ES-I3 (cell line): ENCODE measurements around the gene ITPR3.

Experiments
- H3K36me3 ChIP-seq: 2 replicates; pipeline ENCODE4 v1.6.1; 2013; ENCODE audit warnings: mild to moderate bottlenecking, low read length, control low read depth, moderate library complexity; ENCODE audit not compliant: insufficient read depth
- H3K4me1 ChIP-seq: 2 replicates; pipeline ENCODE4 v1.6.1; 2013; ENCODE audit warnings: mild to moderate bottlenecking, control low read depth, low read length; ENCODE audit not compliant: insufficient read depth
- H3K9ac ChIP-seq: 2 replicates; pipeline ENCODE4 v1.6.1; 2013; ENCODE audit warnings: low read depth, mild to moderate bottlenecking, low read length, moderate library complexity
- H3K9me3 ChIP-seq: 2 replicates; pipeline ENCODE4 v1.6.1; 2013; ENCODE audit warnings: mild to moderate bottlenecking, low read length, moderate library complexity; ENCODE audit not compliant: control insufficient read depth, insufficient read depth

Gene ITPR3

DNA sequence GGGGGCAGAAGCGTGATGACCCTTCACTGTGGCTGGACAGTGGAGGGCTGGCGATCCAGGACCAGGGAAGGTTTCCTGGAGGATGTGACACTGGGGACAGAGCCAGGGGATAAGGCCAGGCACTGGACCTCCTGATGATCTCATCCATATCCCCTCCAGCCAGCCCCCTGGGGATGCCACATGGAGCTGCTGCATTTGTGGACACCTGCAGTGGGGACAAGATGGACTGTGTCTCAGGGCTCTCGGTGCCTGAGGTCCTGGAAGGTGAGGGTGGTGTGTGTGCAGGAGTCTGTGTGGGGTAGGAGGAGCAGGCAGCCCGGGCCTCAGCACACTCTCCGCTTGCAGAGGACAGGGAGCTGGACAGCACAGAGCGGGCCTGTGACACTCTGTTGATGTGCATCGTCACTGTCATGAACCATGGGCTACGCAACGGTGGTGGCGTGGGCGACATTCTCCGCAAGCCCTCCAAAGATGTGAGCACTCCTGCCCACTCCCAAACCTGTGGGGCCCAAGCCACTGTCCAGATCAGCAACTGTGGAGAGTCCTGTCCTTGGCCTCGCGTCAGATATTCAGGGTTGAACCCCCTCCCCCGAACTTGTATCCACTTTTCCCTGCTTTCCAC is 70.4 kb downstream of the ITPR3 start:
- no peak overlapping the region for H3K9ac ChIP-seq
- no peaks in the 10 kb centered on the region for H3K9me3 ChIP-seq
- H3K4me1 ChIP-seq: peaks cover 7% of the 10 kb centered on the region; the same call in 1 of the 2 replicates
- H3K36me3 ChIP-seq: peaks cover 17% of the 10 kb centered on the region

DNA sequence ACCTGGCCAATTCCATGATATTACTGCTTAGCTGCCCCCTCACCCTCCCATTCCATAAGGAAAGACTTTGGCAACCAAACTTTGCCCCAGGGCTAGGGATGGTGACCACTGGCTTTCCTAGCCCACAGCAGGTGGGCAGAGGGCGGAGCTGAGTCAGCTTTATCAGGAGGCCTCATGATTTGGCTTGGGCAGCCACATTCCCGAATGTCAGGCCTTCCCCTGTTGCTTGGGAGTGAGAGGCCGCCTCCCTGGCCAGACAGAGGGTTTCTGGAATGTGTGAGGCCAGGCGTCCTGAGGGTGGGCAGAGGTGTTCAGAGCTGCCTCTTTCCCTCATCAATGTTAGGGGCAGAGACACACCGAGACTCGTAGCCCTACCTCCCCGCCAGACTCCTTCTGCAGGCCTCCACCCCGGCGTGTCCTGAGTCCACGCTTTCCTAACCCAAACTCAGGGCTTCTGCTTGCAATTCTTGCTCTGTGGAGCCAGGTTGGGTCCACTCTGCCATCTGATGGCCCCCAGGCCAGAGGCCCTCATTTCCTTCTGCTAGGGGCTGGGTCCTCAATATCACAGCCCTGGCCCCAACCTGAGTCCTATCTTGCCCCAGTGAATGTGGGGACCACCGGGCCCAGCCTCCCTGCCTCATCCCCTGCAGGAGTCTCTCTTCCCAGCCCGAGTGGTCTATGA is 71.1 kb downstream of the ITPR3 start:
- peaks cover 11% of the 10 kb centered on the region; the same call in 1 of the 2 replicates for H3K4me1 ChIP-seq
- H3K36me3 ChIP-seq: peaks cover 19% of the 10 kb centered on the region
- no peaks in the 10 kb centered on the region for H3K9me3 ChIP-seq
- H3K9ac ChIP-seq: no peak overlapping the region

DNA sequence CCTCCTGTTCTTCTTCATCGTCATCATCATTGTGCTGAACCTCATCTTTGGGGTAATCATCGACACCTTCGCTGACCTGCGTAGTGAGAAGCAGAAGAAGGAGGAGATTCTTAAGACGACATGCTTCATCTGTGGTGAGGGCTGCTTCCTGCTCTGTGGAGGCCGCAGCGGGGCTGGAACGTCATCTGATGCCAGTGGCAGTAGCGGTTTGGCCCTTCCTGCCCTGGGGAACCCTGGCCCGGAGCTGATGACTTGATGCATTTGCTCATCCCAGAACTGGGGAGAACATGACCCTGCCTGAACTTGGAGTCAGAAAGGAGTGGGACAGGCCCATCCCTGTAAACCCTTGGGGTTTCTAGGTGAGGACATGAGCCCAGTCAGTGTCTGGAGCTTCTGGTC is 71.6 kb downstream of the ITPR3 start:
- Histone ChIP-seq H3K9ac (no peak overlapping the region), H3K36me3 (peaks cover 20% of the 10 kb centered on the region), H3K4me1 (peaks cover 16% of the 10 kb centered on the region; the same call in 1 of the 2 replicates), H3K9me3 (no peaks in the 10 kb centered on the region)

DNA sequence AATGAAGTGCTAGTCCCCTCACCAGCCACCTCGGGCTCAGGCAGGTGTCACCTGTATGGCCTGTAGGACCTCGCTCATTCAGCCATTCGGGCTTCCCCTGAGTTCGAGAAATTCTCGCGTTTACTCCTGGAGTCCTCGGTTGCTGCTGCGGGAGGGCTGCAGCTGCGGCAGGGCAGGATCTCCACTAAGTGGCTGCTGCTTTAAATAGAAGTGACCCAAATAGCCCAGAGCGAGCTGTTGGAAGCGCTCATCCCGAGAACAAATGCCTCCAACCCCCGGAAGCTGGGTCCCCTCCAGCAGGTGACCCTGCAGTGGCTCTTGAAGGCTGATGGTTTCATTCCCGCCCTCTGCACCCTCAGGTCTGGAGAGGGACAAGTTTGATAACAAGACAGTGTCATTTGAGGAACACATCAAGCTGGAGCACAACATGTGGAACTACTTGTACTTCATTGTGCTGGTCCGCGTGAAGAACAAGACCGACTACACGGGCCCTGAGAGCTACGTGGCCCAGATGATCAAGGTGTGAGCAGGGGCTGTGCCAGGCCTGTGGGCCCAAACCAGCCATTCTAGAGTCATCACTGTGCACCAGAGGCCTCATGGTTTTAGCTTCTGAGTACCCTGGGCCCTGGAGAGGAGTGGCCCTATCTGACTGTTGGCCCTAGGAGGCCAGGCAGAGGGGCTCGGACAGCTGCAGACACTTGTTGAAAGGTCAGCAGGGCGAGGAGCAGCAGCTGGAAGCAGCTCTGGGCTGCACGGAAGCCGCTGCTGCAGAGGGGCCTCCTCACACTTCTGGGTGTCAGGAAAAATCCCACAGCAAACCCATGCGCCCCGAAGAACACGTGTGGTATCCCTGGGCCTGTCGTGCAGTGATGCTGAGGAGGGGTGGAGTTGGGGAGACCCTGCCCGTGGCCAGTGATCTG is 72.3 kb downstream of the ITPR3 start:
- Histone ChIP-seq H3K36me3 (peaks cover 27% of the 10 kb centered on the region), H3K9ac (no peak overlapping the region), H3K4me1 (peaks cover 16% of the 10 kb centered on the region; the same call in 1 of the 2 replicates), H3K9me3 (no peaks in the 10 kb centered on the region)

DNA sequence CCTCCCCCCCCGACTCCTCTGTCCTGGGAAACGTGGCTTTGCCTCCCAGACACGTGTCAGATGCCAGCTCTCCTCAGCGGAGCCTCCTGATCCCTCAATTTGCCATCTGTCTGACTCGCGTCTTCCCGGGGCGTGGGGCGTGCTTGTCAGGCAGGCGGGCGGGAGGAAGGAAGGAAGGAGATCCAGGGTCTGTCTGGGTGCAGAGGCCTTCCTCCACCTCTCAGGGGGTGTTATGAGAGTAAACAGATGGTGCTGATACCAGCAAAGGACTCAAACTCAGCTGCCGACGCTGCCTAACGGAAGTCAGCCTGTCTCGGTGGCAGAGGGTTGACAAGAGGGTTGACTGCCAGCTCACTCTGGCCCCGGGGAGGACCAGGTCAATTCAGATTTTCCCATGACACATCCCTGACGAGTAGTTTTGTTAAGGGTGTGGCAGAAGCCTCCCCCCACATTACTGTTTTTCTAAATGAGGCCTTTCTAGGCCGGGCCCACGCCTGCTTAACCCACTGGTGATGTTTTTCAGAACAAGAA is 73.3 kb downstream of the ITPR3 start:
- H3K9me3 ChIP-seq: no peaks in the 10 kb centered on the region
- H3K36me3 ChIP-seq: peaks cover 32% of the 10 kb centered on the region
- no peak overlapping the region for H3K9ac ChIP-seq
- H3K4me1 ChIP-seq: peaks cover 16% of the 10 kb centered on the region; the same call in 1 of the 2 replicates

DNA sequence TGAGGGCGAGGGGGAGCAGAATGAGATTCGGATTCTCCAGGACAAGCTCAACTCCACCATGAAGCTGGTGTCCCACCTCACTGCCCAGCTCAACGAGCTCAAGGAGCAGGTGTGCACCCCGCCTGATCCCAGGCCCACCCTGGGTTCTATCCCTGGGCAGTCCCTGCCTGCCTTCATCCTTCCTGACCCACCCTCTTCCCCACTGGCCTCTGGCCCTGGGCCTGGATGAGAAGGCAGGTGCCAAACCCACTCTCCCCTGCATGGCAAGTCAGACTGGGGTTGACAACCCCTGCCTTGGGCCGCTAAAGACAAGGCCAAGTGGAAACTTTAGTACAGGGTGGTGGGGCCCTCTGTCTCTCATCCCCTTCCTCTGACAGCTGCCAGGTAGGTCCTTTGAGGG is 73.9 kb downstream of the ITPR3 start:
- H3K36me3 ChIP-seq: peaks cover 37% of the 10 kb centered on the region
- H3K9ac ChIP-seq: no peak overlapping the region
- no peaks in the 10 kb centered on the region for H3K9me3 ChIP-seq
- peaks cover 16% of the 10 kb centered on the region; the same call in 1 of the 2 replicates for H3K4me1 ChIP-seq

DNA sequence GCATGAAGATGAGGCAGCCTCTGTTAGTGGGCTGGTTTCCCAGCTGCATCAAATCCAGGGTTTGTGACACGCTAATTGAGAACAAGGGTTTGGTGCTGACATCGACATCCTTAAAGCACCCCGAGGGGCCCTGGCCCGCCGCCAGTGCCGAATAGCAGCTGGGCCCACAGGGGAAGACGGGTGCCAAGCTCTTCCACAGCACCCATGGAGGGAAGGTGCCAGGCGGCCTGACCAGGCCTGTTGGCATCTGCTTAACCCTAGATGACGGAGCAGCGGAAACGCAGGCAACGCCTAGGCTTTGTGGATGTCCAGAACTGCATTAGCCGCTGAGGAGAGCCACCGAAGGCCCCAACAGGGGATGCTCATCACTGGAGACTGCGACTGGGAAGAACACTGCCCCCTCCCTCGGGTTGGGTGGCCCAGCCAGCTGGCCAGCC is 74.3 kb downstream of the ITPR3 start:
- H3K36me3 ChIP-seq: peaks cover 37% of the 10 kb centered on the region
- H3K4me1 ChIP-seq: peaks cover 19% of the 10 kb centered on the region; the same call in 1 of the 2 replicates
- H3K9me3 ChIP-seq: no peaks in the 10 kb centered on the region
- no peak overlapping the region for H3K9ac ChIP-seq

DNA sequence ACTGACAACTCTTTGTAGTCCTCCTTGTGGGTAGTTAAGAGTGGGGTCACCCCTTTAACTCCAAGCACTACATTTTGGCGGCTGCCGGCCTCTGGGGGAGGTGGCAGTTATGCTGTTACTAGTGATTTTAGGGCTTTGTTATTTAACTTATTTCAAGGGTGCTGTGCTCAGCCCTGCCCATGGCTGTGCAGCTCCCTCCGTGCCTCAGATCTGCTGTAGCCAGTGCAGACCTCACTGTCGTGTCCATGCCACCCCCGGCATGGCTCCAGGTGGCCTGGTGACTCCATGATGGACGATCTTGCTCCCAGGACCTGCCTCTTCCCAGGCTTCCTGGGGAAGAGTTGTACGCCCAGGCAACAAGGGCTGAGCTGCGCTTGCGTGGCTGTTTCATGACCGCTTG is 75.0 kb downstream of the ITPR3 start:
- H3K36me3 ChIP-seq: peaks cover 37% of the 10 kb centered on the region
- no peak overlapping the region for H3K9ac ChIP-seq
- no peaks in the 10 kb centered on the region for H3K9me3 ChIP-seq
- H3K4me1 ChIP-seq: peaks cover 19% of the 10 kb centered on the region; the same call in 1 of the 2 replicates

DNA sequence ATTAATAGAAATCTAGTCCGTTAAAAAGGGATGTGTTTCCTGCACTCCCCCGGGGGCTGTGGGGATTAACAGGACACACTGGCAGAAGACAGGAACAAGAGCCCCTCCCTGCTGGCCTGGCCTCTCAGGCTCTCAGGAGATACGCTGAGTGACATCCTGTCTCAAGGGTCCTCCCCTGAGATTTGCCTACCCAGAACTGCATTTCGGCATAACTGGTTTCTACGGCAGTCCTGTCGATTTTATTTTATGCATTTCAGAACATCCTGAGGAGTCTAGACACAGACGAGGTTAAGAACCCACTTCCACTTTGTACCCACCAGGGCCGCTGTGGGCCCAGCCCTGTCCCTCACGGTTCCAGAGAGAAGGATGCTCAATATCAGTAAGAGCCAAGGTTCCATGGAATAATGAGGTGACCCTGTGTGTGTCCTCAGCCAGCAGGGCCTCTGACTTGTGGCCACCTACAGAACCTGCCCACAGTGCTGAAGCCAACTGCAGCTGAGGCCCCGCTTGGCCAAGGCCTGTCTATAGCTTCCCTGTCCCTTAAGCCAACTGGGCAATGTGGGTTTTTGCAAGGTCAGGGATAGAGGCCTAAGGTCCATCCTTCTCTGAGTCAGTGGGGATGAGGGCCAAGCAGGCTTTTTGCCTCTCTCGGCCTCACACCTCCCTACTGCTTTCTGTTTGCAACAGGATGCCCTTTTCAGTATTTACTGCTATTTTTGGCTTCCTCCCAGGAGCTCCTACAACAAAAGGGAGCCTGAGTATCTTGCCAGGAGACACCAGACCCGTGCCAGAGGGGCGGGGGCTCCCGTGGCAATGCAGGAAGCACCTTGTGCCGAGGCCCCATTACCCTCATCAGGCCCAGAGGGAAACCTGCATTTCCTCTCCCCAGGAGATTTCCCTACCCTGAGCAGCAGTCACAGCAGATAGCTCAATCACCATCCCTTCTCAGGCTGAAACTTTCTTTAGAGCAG is 75.7 kb downstream of the ITPR3 start:
- Histone ChIP-seq H3K36me3 (peaks cover 37% of the 10 kb centered on the region), H3K4me1 (peaks cover 17% of the 10 kb centered on the region; the same call in 1 of the 2 replicates), H3K9me3 (no peaks in the 10 kb centered on the region), H3K9ac (no peak overlapping the region)

DNA sequence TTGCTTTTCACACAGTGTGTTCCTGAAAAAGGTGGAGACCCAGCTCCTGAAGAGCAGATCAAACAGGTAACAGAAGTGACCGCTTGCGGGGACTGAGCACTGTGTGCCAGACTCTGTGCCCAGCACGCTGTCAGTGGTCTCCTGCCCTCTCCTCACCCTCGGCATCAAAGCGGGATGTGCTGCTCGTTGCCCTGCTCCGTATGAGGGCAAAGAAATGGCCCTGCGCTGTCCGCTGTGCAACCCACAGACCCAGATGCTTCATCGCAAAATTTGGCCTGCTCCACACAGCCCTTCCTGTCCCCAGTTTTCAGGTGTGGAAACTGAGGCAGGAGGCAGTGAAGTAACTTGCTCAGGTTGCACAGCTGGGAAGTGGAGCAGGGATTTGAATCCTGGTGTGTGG is 76.7 kb downstream of the ITPR3 start:
- H3K9me3 ChIP-seq: no peaks in the 10 kb centered on the region
- H3K4me1 ChIP-seq: peaks cover 12% of the 10 kb centered on the region; the same call in 1 of the 2 replicates
- H3K9ac ChIP-seq: no peak overlapping the region
- H3K36me3 ChIP-seq: peaks cover 33% of the 10 kb centered on the region

DNA sequence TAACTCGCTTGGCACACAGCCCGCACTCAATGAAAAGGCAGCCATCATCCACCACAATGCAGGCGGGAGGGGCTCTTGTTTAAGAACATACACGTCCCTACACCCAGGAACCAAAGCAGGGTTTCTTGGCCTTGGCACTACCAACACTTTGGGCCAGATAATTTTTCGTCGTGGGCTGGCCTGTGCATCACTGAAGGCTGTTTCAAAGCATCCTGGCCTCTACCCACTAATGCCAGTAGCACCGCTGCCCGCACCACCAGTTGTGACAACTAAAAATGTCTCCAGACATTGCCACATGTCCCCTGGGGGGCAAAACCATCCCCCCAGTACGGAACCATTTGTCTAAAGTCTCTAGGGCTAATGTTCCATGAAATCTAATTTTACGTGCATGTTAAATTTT is 77.4 kb downstream of the ITPR3 start:
- peaks cover 33% of the 10 kb centered on the region for H3K36me3 ChIP-seq
- peaks cover 12% of the 10 kb centered on the region; the same call in 1 of the 2 replicates for H3K4me1 ChIP-seq
- no peak overlapping the region for H3K9ac ChIP-seq
- no peaks in the 10 kb centered on the region for H3K9me3 ChIP-seq

DNA sequence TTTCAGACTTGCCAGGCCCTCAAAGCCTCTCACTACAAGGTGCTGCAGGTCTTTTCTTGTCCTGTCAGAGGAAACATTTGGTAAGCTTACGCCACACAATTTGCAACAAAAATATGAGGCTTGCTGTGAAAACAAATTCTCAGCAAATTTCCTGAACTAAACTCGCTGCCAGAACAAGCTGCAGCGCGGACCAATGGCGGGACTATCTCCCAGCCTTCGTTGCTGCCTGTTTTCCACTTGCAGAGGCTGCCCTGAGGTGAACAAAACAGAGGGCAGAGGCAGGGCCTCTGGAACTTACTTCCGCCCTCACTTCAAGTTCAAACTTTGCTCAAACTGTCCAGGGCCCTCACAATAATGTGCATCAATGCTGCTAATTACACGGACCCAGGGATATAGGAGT is 78.0 kb downstream of the ITPR3 start:
- Histone ChIP-seq H3K4me1 (peaks cover 12% of the 10 kb centered on the region; the same call in 1 of the 2 replicates), H3K9ac (no peak overlapping the region), H3K9me3 (no peaks in the 10 kb centered on the region), H3K36me3 (peaks cover 30% of the 10 kb centered on the region)

DNA sequence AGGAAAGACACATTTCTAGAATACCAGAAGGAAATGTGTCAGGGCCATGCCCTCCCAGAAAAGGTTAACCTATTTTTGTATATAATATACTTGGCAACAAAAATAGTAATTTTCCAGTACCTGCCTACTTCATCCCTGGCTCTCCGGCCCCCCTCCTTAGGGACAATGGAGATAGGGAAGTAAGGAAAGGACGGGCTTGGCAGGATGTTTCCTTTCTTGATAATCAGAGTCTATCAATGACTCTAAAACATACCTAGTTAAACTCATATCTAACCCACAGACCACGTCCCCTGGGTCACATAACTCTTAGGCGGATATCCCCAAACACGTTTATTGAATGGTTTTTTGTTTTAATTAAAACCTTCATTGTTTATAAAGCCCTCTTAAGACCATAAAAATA is 78.6 kb downstream of the ITPR3 start:
- H3K36me3 ChIP-seq: peaks cover 30% of the 10 kb centered on the region
- no peak overlapping the region for H3K9ac ChIP-seq
- H3K4me1 ChIP-seq: peaks cover 12% of the 10 kb centered on the region; the same call in 1 of the 2 replicates
- H3K9me3 ChIP-seq: no peaks in the 10 kb centered on the region
